Measurements from ENCODE around the gene NXF1. TPM values are rescaled to one million over a fixed set of nuclear protein-coding genes. Genes with fewer than 3 reads are reported as not detected.
A peak's percentile ranks its signal among the peaks of the same experiment; 100 is the strongest.

NXF1 gene
- total and polyA plus RNA-seq, 10 of the 15 experiments (the other 5 are each of a cell fraction or from before 2014, with no cell fraction given), result 20.7 to 84.9 (median 40.6) TPM

DNA sequence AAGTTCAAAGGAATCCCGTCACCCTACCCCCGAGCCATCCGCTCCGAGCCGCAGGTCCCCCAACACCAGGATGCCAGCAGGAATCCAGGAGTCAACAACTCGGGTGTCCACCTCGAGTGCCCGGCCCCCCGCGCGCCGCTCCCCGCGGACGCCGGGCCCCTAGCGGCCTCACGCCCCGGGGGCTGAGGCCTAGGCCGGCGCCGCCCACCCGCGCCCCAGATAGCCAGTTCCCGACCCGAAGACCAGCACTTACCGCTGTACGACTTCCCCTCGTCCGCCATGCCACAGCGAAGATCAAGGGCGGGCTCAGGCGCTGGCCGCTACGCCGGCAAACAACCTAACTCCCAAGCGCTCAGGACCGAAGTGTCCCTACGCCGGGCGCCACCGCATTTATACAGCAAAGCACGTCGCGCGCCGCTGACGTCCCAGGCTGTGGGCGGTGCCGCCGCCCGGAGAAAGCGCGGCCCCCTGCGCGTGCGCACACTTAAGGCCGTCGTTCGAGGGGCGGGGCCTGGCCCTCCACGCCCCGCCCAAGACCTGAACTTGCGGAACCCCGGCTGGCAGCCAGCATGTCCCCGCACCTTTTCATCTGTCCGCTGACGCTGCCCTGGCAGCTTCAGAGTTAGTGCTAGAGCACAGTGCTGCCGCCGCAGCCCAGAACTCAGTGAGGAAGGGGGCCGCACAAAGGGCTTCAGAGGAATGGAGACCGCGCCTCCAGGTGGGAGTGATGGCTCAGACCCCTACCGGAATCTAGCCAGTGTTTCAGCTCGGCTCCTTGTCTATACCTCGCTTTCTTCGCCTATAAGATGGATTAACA lies at the start of gene NXF1 (continued):
- TF ChIP-seq, protein P1, sequence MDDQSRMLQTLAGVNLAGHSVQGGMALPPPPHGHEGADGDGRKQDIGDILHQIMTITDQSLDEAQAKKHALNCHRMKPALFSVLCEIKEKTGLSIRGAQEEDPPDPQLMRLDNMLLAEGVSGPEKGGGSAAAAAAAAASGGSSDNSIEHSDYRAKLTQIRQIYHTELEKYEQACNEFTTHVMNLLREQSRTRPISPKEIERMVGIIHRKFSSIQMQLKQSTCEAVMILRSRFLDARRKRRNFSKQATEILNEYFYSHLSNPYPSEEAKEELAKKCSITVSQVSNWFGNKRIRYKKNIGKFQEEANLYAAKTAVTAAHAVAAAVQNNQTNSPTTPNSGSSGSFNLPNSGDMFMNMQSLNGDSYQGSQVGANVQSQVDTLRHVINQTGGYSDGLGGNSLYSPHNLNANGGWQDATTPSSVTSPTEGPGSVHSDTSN (IDR thresholded peaks at IDR 0.05; ENCODE audit: insufficient replicate concordance, low read depth, low read length), result peak; percentile 55
- TF ChIP-seq, protein P2, sequence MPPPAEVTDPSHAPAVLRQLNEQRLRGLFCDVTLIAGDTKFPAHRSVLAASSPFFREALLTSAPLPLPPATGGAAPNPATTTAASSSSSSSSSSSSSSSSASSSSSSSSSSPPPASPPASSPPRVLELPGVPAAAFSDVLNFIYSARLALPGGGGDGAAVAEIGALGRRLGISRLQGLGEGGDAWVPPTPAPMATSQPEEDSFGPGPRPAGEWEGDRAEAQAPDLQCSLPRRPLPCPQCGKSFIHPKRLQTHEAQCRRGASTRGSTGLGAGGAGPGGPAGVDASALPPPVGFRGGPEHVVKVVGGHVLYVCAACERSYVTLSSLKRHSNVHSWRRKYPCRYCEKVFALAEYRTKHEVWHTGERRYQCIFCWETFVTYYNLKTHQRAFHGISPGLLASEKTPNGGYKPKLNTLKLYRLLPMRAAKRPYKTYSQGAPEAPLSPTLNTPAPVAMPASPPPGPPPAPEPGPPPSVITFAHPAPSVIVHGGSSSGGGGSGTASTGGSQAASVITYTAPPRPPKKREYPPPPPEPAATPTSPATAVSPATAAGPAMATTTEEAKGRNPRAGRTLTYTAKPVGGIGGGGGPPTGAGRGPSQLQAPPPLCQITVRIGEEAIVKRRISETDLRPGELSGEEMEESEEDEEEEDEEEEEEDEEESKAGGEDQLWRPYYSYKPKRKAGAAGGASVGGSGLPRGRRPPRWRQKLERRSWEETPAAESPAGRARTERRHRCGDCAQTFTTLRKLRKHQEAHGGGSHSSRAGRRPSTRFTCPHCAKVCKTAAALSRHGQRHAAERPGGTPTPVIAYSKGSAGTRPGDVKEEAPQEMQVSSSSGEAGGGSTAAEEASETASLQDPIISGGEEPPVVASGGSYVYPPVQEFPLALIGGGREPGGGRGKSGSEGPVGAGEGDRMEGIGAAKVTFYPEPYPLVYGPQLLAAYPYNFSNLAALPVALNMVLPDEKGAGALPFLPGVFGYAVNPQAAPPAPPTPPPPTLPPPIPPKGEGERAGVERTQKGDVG (CRISPR knock-in tag; IDR thresholded peaks at IDR 0.05), result no peak
- peak; percentile 49; the same call in 1 of the 2 replicates for TF ChIP-seq HDGF (IDR thresholded peaks at IDR 0.05)
- 0 out of 4 replicates have a peak, but pooled peaks of 1 of the 2 experiments have one; percentile 22 for TF ChIP-seq EP300 (IDR thresholded peaks at IDR 0.05; ENCODE audit: borderline replicate concordance in 1 of 2, control insufficient read depth in 1 of 2, low read depth in 2 of 2, low read length in 2 of 2)
- no peak for TF ChIP-seq MYB (IDR thresholded peaks at IDR 0.05; ENCODE audit: borderline replicate concordance, low read depth, low read length)
- peak; percentile 87 for TF ChIP-seq ZNF207 (IDR thresholded peaks at IDR 0.05; ENCODE audit: borderline replicate concordance)
- peak; percentile 30; the same call in 1 of the 2 replicates for TF ChIP-seq BCL11A (IDR thresholded peaks at IDR 0.05; ENCODE audit: low read depth, low read length)
- TF ChIP-seq ZNF24 (IDR thresholded peaks at IDR 0.05), result peak; percentile 56; the same call in 1 of the 2 replicates
- no peak for TF ChIP-seq FOS (IDR thresholded peaks at IDR 0.05; ENCODE audit: borderline replicate concordance, extremely low read depth, insufficient read length)
- no peak for TF ChIP-seq EED (IDR thresholded peaks at IDR 0.05; ENCODE audit: low read depth)
- TF ChIP-seq, protein P3, sequence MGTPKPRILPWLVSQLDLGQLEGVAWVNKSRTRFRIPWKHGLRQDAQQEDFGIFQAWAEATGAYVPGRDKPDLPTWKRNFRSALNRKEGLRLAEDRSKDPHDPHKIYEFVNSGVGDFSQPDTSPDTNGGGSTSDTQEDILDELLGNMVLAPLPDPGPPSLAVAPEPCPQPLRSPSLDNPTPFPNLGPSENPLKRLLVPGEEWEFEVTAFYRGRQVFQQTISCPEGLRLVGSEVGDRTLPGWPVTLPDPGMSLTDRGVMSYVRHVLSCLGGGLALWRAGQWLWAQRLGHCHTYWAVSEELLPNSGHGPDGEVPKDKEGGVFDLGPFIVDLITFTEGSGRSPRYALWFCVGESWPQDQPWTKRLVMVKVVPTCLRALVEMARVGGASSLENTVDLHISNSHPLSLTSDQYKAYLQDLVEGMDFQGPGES (IDR thresholded peaks at IDR 0.05), result peak; percentile 45; the same call in 1 of the 2 replicates
- no peak for TF ChIP-seq CEBPB (IDR thresholded peaks at IDR 0.05; ENCODE audit: borderline replicate concordance in 1 of 2, low read depth in 2 of 2, low read length in 2 of 2)
- no peak for TF ChIP-seq GABPA (IDR thresholded peaks at IDR 0.05; ENCODE audit: low read depth)
- peak; percentile 92; the same call in 1 of the 2 replicates for TF ChIP-seq RB1 (IDR thresholded peaks at IDR 0.05; ENCODE audit: borderline replicate concordance)
- peak; percentile 50; the same call in 1 of the 2 replicates for TF ChIP-seq E2F4 (IDR thresholded peaks at IDR 0.05; ENCODE audit: low read depth, low read length)
- peak; percentile 98 for TF ChIP-seq CREM (IDR thresholded peaks at IDR 0.05; ENCODE audit: low read depth)
- TF ChIP-seq SUZ12 (IDR thresholded peaks at IDR 0.05; ENCODE audit: unreplicated experiment), result no peak
- TF ChIP-seq CHD4 (IDR thresholded peaks at IDR 0.05), result no peak
- TF ChIP-seq MTA2 (IDR thresholded peaks at IDR 0.05; ENCODE audit: low read depth), result no peak
- peak; percentile 61; the same call in 1 of the 2 replicates for TF ChIP-seq ZNF217 (IDR thresholded peaks at IDR 0.05)
